ENCODE data around the gene PHC3.
A peak's percentile ranks its signal among the peaks of the same experiment; 100 is the strongest.
"Not testable (repeated sequence)": the region's sequence is repeated elsewhere in the genome, so short reads cannot be mapped to it uniquely, and the experiment has no call there.

Gene PHC3

DNA sequence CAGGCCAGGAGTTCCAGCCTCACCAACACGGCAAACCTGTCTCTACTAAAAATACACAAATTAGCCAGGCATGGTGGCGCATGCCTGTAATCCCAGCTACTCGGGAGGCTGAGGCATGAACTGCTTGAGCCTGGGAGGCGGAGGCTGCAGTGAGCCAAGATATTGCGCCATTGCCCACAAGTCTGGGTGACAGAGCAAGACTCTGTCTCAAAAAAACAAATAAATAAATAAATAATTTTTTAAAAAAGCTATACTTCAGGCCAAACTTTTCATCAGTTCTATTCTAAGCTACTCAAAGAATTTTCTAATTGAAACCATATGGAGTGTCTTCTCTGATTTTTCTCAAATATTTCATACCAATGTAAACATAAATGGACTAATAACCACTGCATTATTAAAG, 43.5 kb downstream of the PHC3 start:
- no peak for TF ChIP-seq CTCF (IDR thresholded peaks at IDR 0.05; ENCODE audit: low read depth, low read length)
- peak; percentile 18 to 27 for DNase-seq (ENCODE audit: low read depth in 2 of 2)
- H3K4me3 ChIP-seq (replicated peaks in 1 of 2; ENCODE audit: low read depth in 2 of 2, low read length in 2 of 2) = no peak overlapping the region

DNA sequence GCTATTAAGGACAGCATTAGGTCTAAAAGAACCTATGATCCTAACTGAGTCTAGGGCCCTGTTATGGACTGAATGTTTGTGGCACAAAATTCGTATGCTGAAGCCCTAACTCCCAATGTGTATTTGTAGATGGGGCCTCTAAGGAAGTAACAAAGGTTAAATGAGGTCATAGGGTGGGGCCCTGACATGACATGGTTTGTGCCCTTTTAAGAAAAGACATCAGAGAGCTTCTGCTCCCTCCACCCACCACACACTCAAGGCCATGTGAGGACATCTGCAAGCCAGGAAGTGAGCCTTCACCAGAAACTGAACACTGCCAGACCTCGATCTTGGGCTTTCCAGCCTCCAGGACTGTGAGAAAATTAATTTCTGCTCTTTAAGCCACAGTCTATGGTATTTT, 49.2 kb downstream of the PHC3 start:
- DNase-seq (ENCODE audit: low read depth in 2 of 2) = peak; percentile 18 to 28
- no peak for TF ChIP-seq CTCF (IDR thresholded peaks at IDR 0.05; ENCODE audit: low read depth, low read length)
- H3K4me3 ChIP-seq (replicated peaks in 1 of 2; ENCODE audit: low read depth in 2 of 2, low read length in 2 of 2) = no peak overlapping the region

GRCh38 chr3:170130532-170130931, 51.0 kb downstream of the PHC3 start:
- no peak for DNase-seq (ENCODE audit: low read depth in 2 of 2)
- TF ChIP-seq CTCF (IDR thresholded peaks at IDR 0.05; ENCODE audit: low read depth, low read length) = no peak

DNA sequence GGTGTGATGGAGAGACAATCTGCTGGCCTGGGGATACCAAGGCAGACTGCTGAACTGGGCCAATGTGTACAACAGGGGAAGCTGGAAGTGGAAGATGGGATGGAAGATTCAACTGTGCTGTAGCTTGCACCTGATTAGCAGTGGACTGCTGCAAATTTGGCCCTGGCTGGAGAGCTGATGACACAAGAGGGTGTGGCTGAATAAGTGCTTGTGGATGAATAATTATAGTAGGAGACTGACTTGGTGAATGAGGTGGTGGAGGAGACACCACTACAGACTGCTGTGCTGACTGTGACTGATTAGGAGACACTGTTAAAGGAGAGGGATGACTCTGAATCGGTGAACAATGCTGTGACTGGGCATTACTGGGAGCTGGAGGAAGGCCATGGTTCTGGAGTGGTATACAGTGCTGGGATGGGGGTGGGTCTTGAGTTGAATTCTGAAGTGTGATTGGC, 52.5 kb downstream of the PHC3 start:
- no peak overlapping the region for H3K4me3 ChIP-seq (replicated peaks in 1 of 2; ENCODE audit: low read depth in 2 of 2, low read length in 2 of 2)
- peak; percentile 13 to 51 for DNase-seq (ENCODE audit: low read depth in 2 of 2)
- no peak for TF ChIP-seq CTCF (IDR thresholded peaks at IDR 0.05; ENCODE audit: low read depth, low read length)

More at GRCh38 chr3:170130532-170130931, 51.0 kb downstream of the PHC3 start:
- H3K4me3 ChIP-seq (replicated peaks in 1 of 2; ENCODE audit: low read depth in 2 of 2, low read length in 2 of 2) = no peak overlapping the region

GRCh38 chr3:170128259-170128976, 53.1 kb downstream of the PHC3 start:
- no peak for DNase-seq (ENCODE audit: low read depth in 2 of 2)
- no peak for TF ChIP-seq CTCF (IDR thresholded peaks at IDR 0.05; ENCODE audit: low read depth, low read length)
- no peak overlapping the region for H3K4me3 ChIP-seq (replicated peaks in 1 of 2; ENCODE audit: low read depth in 2 of 2, low read length in 2 of 2)

- DNase-seq (ENCODE audit: low read depth in 2 of 2) = peak; percentile 8 to 29
These were observed 64.4 kb downstream of the PHC3 start for GRCh38 chr3:170117134-170117533.

DNA sequence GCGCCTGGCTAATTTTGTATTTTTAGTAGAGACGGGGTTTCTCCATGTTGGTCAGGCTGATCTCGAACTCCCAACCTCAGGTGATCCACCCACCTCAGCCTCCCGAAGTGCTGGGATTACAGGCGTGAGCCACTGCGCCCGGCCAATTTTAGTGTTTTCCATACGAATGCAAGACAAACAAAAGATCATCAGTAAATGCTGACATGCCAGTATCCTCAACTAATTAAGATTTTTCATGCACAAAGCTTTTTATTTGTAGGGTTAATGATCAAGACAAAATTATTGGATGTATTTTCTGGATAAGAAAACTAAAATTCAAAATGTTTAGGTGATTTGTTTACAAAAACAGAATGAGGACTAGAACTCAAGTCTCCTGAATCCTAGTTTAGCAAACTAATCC, 67.4 kb downstream of the PHC3 start:
- not testable (repeated sequence) for H3K4me3 ChIP-seq (replicated peaks in 1 of 2; ENCODE audit: low read depth in 2 of 2, low read length in 2 of 2); DNase-seq (ENCODE audit: low read depth in 2 of 2)

More at GRCh38 chr3:170117134-170117533, 64.4 kb downstream of the PHC3 start:
- H3K4me3 ChIP-seq (replicated peaks in 1 of 2; ENCODE audit: low read depth in 2 of 2, low read length in 2 of 2) = no peak overlapping the region
- peak; percentile 45 for TF ChIP-seq CTCF (IDR thresholded peaks at IDR 0.05; ENCODE audit: low read depth, low read length)

Data from cardiac fibroblast (primary cell).